ENCODE results near the gene NTN4.

NTN4 gene

DNA sequence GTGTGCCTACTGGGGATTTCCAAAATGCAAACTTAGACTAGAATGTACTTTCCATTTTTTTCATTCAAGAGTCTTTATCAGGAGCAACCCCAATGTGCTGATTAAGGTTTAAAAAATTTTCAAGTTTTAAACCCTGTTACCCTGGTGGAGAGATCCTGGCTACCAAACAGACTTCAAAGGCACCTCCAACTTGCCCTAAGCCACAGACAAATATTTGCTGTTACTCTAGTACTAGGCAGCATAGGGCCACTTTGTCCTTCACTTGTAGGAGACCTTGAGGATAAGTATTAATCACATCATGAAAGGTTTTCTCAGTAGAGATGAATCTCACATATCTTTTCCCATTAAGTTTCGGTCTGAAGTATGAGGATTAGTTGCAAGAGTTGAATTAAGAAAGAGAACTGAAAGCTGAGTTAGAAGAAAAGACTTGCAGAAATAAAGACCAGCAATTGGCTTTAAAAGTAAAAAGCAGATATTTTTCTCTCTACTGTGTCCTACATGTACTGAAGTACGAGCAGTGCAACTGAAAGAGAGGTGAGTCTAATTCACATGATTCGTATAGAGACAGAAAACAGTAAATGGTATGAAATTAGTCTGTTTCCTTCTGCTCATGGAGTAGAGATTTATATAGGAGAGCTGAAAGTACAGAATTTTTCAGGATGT, 28.3 kb downstream of the NTN4 start:
- TF ChIP-seq ZBTB7A (IDR thresholded peaks at IDR 0.05; ENCODE audit: low read depth) (no peak), CREB1 (IDR thresholded peaks at IDR 0.05; ENCODE audit: low read depth) (no peak), TAF1 (IDR thresholded peaks at IDR 0.05; ENCODE audit: low read depth) (no peak)

DNA sequence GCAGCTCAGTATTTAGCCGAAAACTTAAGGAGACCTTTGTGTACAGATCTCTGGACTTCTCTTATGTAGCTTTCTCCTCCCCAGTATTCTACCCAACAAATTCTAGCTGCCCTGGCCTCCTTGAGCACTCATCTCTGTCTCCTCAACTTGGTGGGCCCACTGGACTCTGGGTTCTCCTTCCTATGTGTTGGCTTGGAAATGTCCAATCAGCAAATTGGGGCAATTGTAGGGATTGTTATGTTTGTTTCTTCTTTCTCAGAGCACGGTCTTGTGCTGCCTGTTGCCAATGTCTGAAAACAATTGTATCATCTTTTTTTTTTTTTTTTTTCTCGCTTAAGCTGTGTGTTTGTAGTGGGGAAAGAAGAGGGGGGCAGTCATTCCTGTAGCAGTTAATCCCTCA, 30.2 kb downstream of the NTN4 start:
- TF ChIP-seq EP300 (IDR thresholded peaks at IDR 0.05; ENCODE audit: borderline replicate concordance) (no peak), TCF12 (IDR thresholded peaks at IDR 0.05; ENCODE audit: low read depth) (no peak), CREB1 (IDR thresholded peaks at IDR 0.05; ENCODE audit: low read depth) (no peak), TAF1 (IDR thresholded peaks at IDR 0.05; ENCODE audit: low read depth) (no peak), FOXM1 (IDR thresholded peaks at IDR 0.05; ENCODE audit: borderline replicate concordance, low read depth) (no peak), ZBTB7A (IDR thresholded peaks at IDR 0.05; ENCODE audit: low read depth) (no peak), TEAD4 (IDR thresholded peaks at IDR 0.05) (no peak), CEBPB (IDR thresholded peaks at IDR 0.05) (no peak), NFIC (IDR thresholded peaks at IDR 0.05) (no peak), RAD21 (IDR thresholded peaks at IDR 0.05; ENCODE audit: low read depth) (no peak), EGR1 (IDR thresholded peaks at IDR 0.05) (no peak), YY1 (IDR thresholded peaks at IDR 0.05; ENCODE audit: low read depth) (no peak)
- TF ChIP-seq, protein P1, sequence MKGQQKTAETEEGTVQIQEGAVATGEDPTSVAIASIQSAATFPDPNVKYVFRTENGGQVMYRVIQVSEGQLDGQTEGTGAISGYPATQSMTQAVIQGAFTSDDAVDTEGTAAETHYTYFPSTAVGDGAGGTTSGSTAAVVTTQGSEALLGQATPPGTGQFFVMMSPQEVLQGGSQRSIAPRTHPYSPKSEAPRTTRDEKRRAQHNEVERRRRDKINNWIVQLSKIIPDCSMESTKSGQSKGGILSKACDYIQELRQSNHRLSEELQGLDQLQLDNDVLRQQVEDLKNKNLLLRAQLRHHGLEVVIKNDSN (IDR thresholded peaks at IDR 0.05): no peak
- TF ChIP-seq, protein P2, sequence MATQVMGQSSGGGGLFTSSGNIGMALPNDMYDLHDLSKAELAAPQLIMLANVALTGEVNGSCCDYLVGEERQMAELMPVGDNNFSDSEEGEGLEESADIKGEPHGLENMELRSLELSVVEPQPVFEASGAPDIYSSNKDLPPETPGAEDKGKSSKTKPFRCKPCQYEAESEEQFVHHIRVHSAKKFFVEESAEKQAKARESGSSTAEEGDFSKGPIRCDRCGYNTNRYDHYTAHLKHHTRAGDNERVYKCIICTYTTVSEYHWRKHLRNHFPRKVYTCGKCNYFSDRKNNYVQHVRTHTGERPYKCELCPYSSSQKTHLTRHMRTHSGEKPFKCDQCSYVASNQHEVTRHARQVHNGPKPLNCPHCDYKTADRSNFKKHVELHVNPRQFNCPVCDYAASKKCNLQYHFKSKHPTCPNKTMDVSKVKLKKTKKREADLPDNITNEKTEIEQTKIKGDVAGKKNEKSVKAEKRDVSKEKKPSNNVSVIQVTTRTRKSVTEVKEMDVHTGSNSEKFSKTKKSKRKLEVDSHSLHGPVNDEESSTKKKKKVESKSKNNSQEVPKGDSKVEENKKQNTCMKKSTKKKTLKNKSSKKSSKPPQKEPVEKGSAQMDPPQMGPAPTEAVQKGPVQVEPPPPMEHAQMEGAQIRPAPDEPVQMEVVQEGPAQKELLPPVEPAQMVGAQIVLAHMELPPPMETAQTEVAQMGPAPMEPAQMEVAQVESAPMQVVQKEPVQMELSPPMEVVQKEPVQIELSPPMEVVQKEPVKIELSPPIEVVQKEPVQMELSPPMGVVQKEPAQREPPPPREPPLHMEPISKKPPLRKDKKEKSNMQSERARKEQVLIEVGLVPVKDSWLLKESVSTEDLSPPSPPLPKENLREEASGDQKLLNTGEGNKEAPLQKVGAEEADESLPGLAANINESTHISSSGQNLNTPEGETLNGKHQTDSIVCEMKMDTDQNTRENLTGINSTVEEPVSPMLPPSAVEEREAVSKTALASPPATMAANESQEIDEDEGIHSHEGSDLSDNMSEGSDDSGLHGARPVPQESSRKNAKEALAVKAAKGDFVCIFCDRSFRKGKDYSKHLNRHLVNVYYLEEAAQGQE (IDR thresholded peaks at IDR 0.05; ENCODE audit: low read depth): no peak
- TF ChIP-seq, protein P3, sequence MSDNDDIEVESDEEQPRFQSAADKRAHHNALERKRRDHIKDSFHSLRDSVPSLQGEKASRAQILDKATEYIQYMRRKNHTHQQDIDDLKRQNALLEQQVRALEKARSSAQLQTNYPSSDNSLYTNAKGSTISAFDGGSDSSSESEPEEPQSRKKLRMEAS (IDR thresholded peaks at IDR 0.05): no peak

DNA sequence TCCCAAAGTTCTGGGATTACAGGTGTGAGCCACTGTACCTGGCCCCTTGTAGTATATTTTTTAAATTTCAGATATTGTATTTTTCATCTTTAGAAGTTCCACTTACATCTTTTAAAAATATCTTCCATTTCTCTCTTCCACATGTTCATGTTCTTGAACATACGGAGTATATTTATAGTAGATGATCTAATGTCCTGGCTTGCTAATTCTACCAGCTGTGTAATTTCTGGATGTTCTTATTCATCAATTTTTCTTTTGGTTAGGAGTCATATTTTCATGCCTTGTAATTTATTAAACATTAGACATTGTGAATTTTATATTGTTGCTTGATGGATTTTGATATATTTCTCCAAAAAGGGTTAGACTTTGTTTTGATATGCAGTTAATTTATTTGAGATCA, 30.8 kb downstream of the NTN4 start:
- TF ChIP-seq TAF1 (IDR thresholded peaks at IDR 0.05; ENCODE audit: low read depth) (no peak), YY1 (IDR thresholded peaks at IDR 0.05; ENCODE audit: low read depth) (no peak), RAD21 (IDR thresholded peaks at IDR 0.05; ENCODE audit: low read depth) (no peak), EGR1 (IDR thresholded peaks at IDR 0.05) (no peak), CREB1 (IDR thresholded peaks at IDR 0.05; ENCODE audit: low read depth) (no peak), TEAD4 (IDR thresholded peaks at IDR 0.05) (no peak)

DNA sequence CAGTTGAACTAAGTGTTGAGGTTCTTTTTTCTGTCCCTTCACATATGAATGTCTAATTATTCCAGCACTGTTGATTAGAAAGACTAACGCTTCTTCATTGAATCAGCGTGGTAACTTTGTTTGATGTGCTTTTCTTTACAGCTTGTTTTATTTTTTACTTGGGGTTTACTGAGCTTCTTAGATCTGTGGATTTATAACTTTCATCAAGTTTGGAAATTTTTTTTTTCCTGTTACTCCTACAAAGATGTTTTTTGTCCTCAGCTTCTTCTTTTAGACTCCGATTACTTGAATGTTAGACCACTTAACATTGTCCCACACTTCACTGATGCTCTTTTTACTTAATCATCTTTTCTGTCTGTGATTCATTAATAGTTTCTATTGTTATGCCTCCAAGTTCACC, 31.5 kb downstream of the NTN4 start:
- TF ChIP-seq EP300 (IDR thresholded peaks at IDR 0.05; ENCODE audit: borderline replicate concordance) (no peak), EGR1 (IDR thresholded peaks at IDR 0.05) (no peak), TAF1 (IDR thresholded peaks at IDR 0.05; ENCODE audit: low read depth) (no peak), NFIC (IDR thresholded peaks at IDR 0.05) (no peak), CREB1 (IDR thresholded peaks at IDR 0.05; ENCODE audit: low read depth) (no peak)

DNA sequence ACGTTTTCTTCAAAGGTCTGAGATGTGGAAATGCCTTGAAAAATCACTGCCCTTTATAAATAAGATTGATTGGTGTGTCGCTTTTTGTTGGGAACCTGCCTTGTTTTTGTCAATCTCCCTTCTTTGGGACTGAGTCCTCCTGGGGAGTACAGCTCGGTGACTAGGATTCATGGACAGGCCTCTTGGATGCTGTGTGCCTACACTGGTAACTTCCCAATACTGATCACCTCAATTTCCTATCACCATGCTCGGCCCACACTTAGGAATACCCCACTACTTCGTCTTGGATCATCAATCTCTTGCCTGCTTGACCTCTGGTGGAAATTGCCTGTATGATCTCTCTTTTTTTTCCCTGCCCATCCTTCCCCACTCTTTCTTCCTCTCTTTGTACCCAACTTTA, 34.2 kb downstream of the NTN4 start:
- TF ChIP-seq, protein P2 (IDR thresholded peaks at IDR 0.05; ENCODE audit: low read depth): no peak
- TF ChIP-seq TEAD4 (IDR thresholded peaks at IDR 0.05): no peak
- TF ChIP-seq TCF12 (IDR thresholded peaks at IDR 0.05; ENCODE audit: low read depth): no peak
- TF ChIP-seq RAD21 (IDR thresholded peaks at IDR 0.05; ENCODE audit: low read depth): no peak
- no peak for TF ChIP-seq EGR1 (IDR thresholded peaks at IDR 0.05)
- no peak for TF ChIP-seq CEBPB (IDR thresholded peaks at IDR 0.05)
- TF ChIP-seq TAF1 (IDR thresholded peaks at IDR 0.05; ENCODE audit: low read depth): no peak
- TF ChIP-seq NFIC (IDR thresholded peaks at IDR 0.05): no peak
- TF ChIP-seq, protein P3 (IDR thresholded peaks at IDR 0.05): no peak
- TF ChIP-seq YY1 (IDR thresholded peaks at IDR 0.05; ENCODE audit: low read depth): no peak
- no peak for TF ChIP-seq EP300 (IDR thresholded peaks at IDR 0.05; ENCODE audit: borderline replicate concordance)

DNA sequence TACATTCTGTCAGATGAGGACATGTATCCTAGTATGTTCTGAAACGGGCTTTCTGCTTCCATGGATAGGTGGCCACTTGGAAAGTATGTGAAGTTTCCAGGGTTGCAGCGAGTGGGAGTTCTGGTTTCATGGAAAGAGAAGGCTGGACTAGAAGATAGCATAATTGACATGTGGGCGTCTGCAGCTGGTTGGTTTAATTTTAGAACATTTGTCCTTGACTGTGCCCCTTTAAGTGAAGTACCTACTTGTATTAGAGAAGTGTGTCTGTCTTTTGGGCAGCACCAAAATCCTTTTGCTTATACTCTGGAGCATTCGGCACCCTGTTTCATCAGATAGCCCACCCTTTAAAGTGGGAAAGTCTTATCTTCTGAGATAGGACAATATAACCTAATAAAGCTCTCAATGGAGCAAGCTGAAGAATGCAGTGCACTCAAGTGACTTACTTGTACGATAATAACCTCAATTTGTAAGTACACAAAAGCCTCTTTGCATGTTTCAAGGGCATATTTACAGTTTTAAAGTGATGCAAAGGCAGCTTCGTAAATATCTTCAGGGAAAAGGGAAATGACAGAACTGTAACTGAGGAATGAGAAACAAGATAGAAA, 35.2 kb downstream of the NTN4 start:
- TF ChIP-seq, protein P3 (IDR thresholded peaks at IDR 0.05): no peak
- TF ChIP-seq CEBPB (IDR thresholded peaks at IDR 0.05): no peak
- TF ChIP-seq RAD21 (IDR thresholded peaks at IDR 0.05; ENCODE audit: low read depth): no peak
- no peak for TF ChIP-seq TEAD4 (IDR thresholded peaks at IDR 0.05)
- no peak for TF ChIP-seq FOXM1 (IDR thresholded peaks at IDR 0.05; ENCODE audit: borderline replicate concordance, low read depth)
- no peak for TF ChIP-seq CREB1 (IDR thresholded peaks at IDR 0.05; ENCODE audit: low read depth)
- TF ChIP-seq YY1 (IDR thresholded peaks at IDR 0.05; ENCODE audit: low read depth): no peak
- TF ChIP-seq, protein P2 (IDR thresholded peaks at IDR 0.05; ENCODE audit: low read depth): no peak
- TF ChIP-seq TAF1 (IDR thresholded peaks at IDR 0.05; ENCODE audit: low read depth): no peak
- no peak for TF ChIP-seq EP300 (IDR thresholded peaks at IDR 0.05; ENCODE audit: borderline replicate concordance)
- no peak for TF ChIP-seq ZBTB7A (IDR thresholded peaks at IDR 0.05; ENCODE audit: low read depth)
- TF ChIP-seq TCF12 (IDR thresholded peaks at IDR 0.05; ENCODE audit: low read depth): no peak
- TF ChIP-seq NFIC (IDR thresholded peaks at IDR 0.05): no peak
- TF ChIP-seq EGR1 (IDR thresholded peaks at IDR 0.05): no peak
- TF ChIP-seq, protein P1 (IDR thresholded peaks at IDR 0.05): no peak
